H1 (cell line): Measurements from ENCODE around the gene PRUNE1. TPM values are rescaled to one million over a fixed set of nuclear protein-coding genes. Genes with fewer than 3 reads are reported as not detected.

ENCODE experiments used
- polyA plus RNA-seq, 7 experiments: library from polyadenylated mRNA; depleted of rRNA in 3 of 7; stranded (reverse) in 5 of 7; unstranded in 2 of 7; fragments of >200 nt in 5 of 7; fragments of 200-250 nt in 2 of 7; gene quantifications; 1 replicate in 5 of 7; 2 replicates in 1 of 7; 4 replicates in 1 of 7; pipeline versions ENCODE4 v1.2.1 to v1.2.3, GENCODE V29; 2011 to 2013; ENCODE audit warnings: missing spikeins in 2 of 7, mixed read lengths in 2 of 7
- total RNA-seq: library from RNA; stranded (reverse); fragmentation: NEBNext Ultra II Directional; extraction: Animal tissue kit (Norgen Biotek cat#: 25700); gene quantifications from 2 replicates; pipeline ENCODE4 v1.2.1, GENCODE V29; 2021
- TF ChIP-seq, protein P1 (sequence below): IDR thresholded peaks from 2 replicates; pipeline ENCODE4 v1.6.1; 2011; ENCODE audit warnings: low read depth, mild to moderate bottlenecking, low read length; ENCODE audit not compliant: insufficient read depth

Gene PRUNE1
- total and polyA plus RNA-seq, 2 of the 8 experiments (the other 6 are each of a cell fraction or from before 2014, with no cell fraction given): 32.8 to 54.2 TPM

DNA sequence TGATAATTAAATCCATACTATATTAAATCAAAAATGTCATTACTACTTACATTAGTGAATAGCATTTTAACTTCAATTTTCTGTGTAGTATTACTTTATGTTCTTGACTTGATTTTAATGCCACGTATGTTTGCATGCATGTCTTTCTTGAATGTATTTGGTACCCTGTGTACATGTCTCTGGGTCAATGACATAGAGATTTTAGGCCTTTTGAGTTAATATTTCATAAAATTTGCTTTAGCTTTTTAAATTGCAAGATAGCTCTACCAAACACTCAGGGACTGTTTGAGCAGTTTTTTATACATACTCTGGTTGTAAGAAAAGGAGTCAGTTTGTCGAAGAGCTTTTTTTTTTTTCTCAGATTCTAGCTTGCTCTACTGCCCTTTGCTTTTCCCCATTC lies 53.5 kb downstream of the PRUNE1 start (continued):
- TF ChIP-seq, protein P1, sequence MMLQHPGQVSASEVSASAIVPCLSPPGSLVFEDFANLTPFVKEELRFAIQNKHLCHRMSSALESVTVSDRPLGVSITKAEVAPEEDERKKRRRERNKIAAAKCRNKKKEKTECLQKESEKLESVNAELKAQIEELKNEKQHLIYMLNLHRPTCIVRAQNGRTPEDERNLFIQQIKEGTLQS: no peak
